CD4-positive, alpha-beta T cell treated with Interleukin-17A for 4 hours (primary cell): ENCODE measurements around the gene TBC1D16.
"Not testable (repeated sequence)": the region's sequence is repeated elsewhere in the genome, so short reads cannot be mapped to it uniquely, and the experiment has no call there.

ENCODE experiments used
- DNase-seq: peaks from one replicate; pipeline ENCODE4 v3.0.0-alpha.2; 2020; ENCODE audit warnings: mixed read lengths

The TBC1D16 gene

GRCh38 chr17:79911430-79912399 lies 124.0 kb downstream of the TBC1D16 start:
- no peak for DNase-seq

- no peak for DNase-seq
Measured at GRCh38 chr17:79910985-79911361, 124.7 kb downstream of the TBC1D16 start.

GRCh38 chr17:79909121-79909520 lies 126.6 kb downstream of the TBC1D16 start:
- no peak for DNase-seq

- no peak for DNase-seq
Measured at GRCh38 chr17:79907850-79908249, 127.8 kb downstream of the TBC1D16 start.

GRCh38 chr17:79907217-79907715 lies 128.4 kb downstream of the TBC1D16 start:
- no peak for DNase-seq

GRCh38 chr17:79905832-79906231 lies 129.8 kb downstream of the TBC1D16 start:
- DNase-seq: no peak

- no peak for DNase-seq
Measured at GRCh38 chr17:79904865-79905264, 130.8 kb downstream of the TBC1D16 start.

- no peak for DNase-seq
Measured at GRCh38 chr17:79902146-79902791, 133.4 kb downstream of the TBC1D16 start.

GRCh38 chr17:79901131-79901530 lies 134.5 kb downstream of the TBC1D16 start:
- DNase-seq: no peak

- no peak for DNase-seq
Measured at GRCh38 chr17:79899584-79899983, 136.1 kb downstream of the TBC1D16 start.

- no peak for DNase-seq
Measured at GRCh38 chr17:79897243-79898063, 138.2 kb downstream of the TBC1D16 start.

GRCh38 chr17:79893457-79893856 lies 142.2 kb downstream of the TBC1D16 start:
- not testable (repeated sequence) for DNase-seq

GRCh38 chr17:79892457-79893241 lies 143.0 kb downstream of the TBC1D16 start:
- no peak for DNase-seq

GRCh38 chr17:79891113-79891730 lies 144.4 kb downstream of the TBC1D16 start:
- no peak for DNase-seq

GRCh38 chr17:79890706-79891105 lies 145.0 kb downstream of the TBC1D16 start:
- no peak for DNase-seq

- DNase-seq: no peak
Measured at GRCh38 chr17:79888811-79889634, 146.6 kb downstream of the TBC1D16 start.

GRCh38 chr17:79888009-79888540 lies 147.6 kb downstream of the TBC1D16 start:
- DNase-seq: no peak

GRCh38 chr17:79887451-79887991 lies 148.2 kb downstream of the TBC1D16 start:
- no peak for DNase-seq

- no peak for DNase-seq
Measured at GRCh38 chr17:79883202-79883601, 152.5 kb downstream of the TBC1D16 start.
